Measurements from ENCODE around the gene HES6. TPM values are rescaled to one million over a fixed set of nuclear protein-coding genes. Genes with fewer than 3 reads are reported as not detected.
A peak's percentile ranks its signal among the peaks of the same experiment; 100 is the strongest.
"Not testable (repeated sequence)": the region's sequence is repeated elsewhere in the genome, so short reads cannot be mapped to it uniquely, and the experiment has no call there.

The HES6 gene
- total RNA-seq, 1 donor from 2014 or later, result 1.8 TPM

GRCh38 chr2:238272156-238272555 is 32.3 kb upstream of the HES6 start:
- DNase-seq, result no peak

GRCh38 chr2:238271686-238272085 is 31.8 kb upstream of the HES6 start:
- not testable (repeated sequence) for DNase-seq

GRCh38 chr2:238271061-238271554 is 31.3 kb upstream of the HES6 start:
- no peak for DNase-seq

GRCh38 chr2:238270606-238271005 is 30.8 kb upstream of the HES6 start:
- no peak for DNase-seq

GRCh38 chr2:238269741-238270140 is 29.9 kb upstream of the HES6 start:
- no peak for DNase-seq

- DNase-seq, result no peak
Measured at GRCh38 chr2:238267884-238268680, 28.2 kb upstream of the HES6 start.

- no peak for DNase-seq
Measured at GRCh38 chr2:238267341-238267710, 27.5 kb upstream of the HES6 start.

GRCh38 chr2:238265605-238266004 is 25.8 kb upstream of the HES6 start:
- DNase-seq, result no peak

- no peak for DNase-seq
Measured at GRCh38 chr2:238264072-238264460, 24.2 kb upstream of the HES6 start.

- DNase-seq, result peak; percentile 79
Measured at GRCh38 chr2:238263204-238264071, 23.6 kb upstream of the HES6 start.

GRCh38 chr2:238262496-238263122 is 22.8 kb upstream of the HES6 start:
- no peak for DNase-seq

GRCh38 chr2:238261718-238262375 is 22.0 kb upstream of the HES6 start:
- DNase-seq, result no peak

- no peak for DNase-seq
Measured at GRCh38 chr2:238260883-238261282, 21.0 kb upstream of the HES6 start.

GRCh38 chr2:238259061-238260020 is 19.5 kb upstream of the HES6 start:
- no peak for DNase-seq

GRCh38 chr2:238257786-238258700 is 18.2 kb upstream of the HES6 start:
- DNase-seq, result no peak

GRCh38 chr2:238256594-238257104 is 16.8 kb upstream of the HES6 start:
- DNase-seq, result no peak

GRCh38 chr2:238256111-238256510 is 16.3 kb upstream of the HES6 start:
- DNase-seq, result no peak

- no peak for DNase-seq
Measured at GRCh38 chr2:238255636-238256035, 15.8 kb upstream of the HES6 start.

GRCh38 chr2:238255151-238255551 is 15.3 kb upstream of the HES6 start:
- no peak for DNase-seq
